ENCODE data around the gene INVS.

Gene INVS

GRCh38 chr9:100197553-100197952 lies 98.5 kb downstream of the INVS start:
- no peak for TF ChIP-seq TEAD4 (IDR thresholded peaks at IDR 0.05)
- TF ChIP-seq CEBPB (IDR thresholded peaks at IDR 0.05) = no peak
- no peak for TF ChIP-seq TAF1 (IDR thresholded peaks at IDR 0.05; ENCODE audit: low read depth)
- TF ChIP-seq ZBTB7A (IDR thresholded peaks at IDR 0.05; ENCODE audit: low read depth) = no peak
- no peak for TF ChIP-seq USF1 (IDR thresholded peaks at IDR 0.05)
- no peak for TF ChIP-seq CREB1 (IDR thresholded peaks at IDR 0.05; ENCODE audit: low read depth)
- TF ChIP-seq EP300 (IDR thresholded peaks at IDR 0.05; ENCODE audit: borderline replicate concordance) = no peak
- TF ChIP-seq REST (IDR thresholded peaks at IDR 0.05; ENCODE audit: low read depth) = no peak
- no peak for TF ChIP-seq MAX (IDR thresholded peaks at IDR 0.05)
- no peak for TF ChIP-seq FOXM1 (IDR thresholded peaks at IDR 0.05; ENCODE audit: borderline replicate concordance, low read depth)
- TF ChIP-seq NFIC (IDR thresholded peaks at IDR 0.05) = no peak
- no peak for TF ChIP-seq TCF12 (IDR thresholded peaks at IDR 0.05; ENCODE audit: low read depth)
- no peak for TF ChIP-seq RAD21 (IDR thresholded peaks at IDR 0.05; ENCODE audit: low read depth)
- no peak for TF ChIP-seq EGR1 (IDR thresholded peaks at IDR 0.05)
- no peak for TF ChIP-seq YY1 (IDR thresholded peaks at IDR 0.05; ENCODE audit: low read depth)

GRCh38 chr9:100202806-100203205 lies 103.8 kb downstream of the INVS start:
- TF ChIP-seq EGR1 (IDR thresholded peaks at IDR 0.05) (no peak), ZBTB7A (IDR thresholded peaks at IDR 0.05; ENCODE audit: low read depth) (no peak), RAD21 (IDR thresholded peaks at IDR 0.05; ENCODE audit: low read depth) (no peak), NFIC (IDR thresholded peaks at IDR 0.05) (no peak), TAF1 (IDR thresholded peaks at IDR 0.05; ENCODE audit: low read depth) (no peak), REST (IDR thresholded peaks at IDR 0.05; ENCODE audit: low read depth) (no peak), MAX (IDR thresholded peaks at IDR 0.05) (no peak), CREB1 (IDR thresholded peaks at IDR 0.05; ENCODE audit: low read depth) (no peak), YY1 (IDR thresholded peaks at IDR 0.05; ENCODE audit: low read depth) (no peak), TEAD4 (IDR thresholded peaks at IDR 0.05) (no peak), EP300 (IDR thresholded peaks at IDR 0.05; ENCODE audit: borderline replicate concordance) (no peak), TCF12 (IDR thresholded peaks at IDR 0.05; ENCODE audit: low read depth) (no peak), FOXM1 (IDR thresholded peaks at IDR 0.05; ENCODE audit: borderline replicate concordance, low read depth) (no peak), CEBPB (IDR thresholded peaks at IDR 0.05) (no peak)

GRCh38 chr9:100204796-100205195 lies 105.8 kb downstream of the INVS start:
- TF ChIP-seq MAX (IDR thresholded peaks at IDR 0.05) (no peak), TAF1 (IDR thresholded peaks at IDR 0.05; ENCODE audit: low read depth) (no peak), EP300 (IDR thresholded peaks at IDR 0.05; ENCODE audit: borderline replicate concordance) (no peak), REST (IDR thresholded peaks at IDR 0.05; ENCODE audit: low read depth) (no peak), ZBTB7A (IDR thresholded peaks at IDR 0.05; ENCODE audit: low read depth) (no peak), USF1 (IDR thresholded peaks at IDR 0.05) (no peak), TCF12 (IDR thresholded peaks at IDR 0.05; ENCODE audit: low read depth) (no peak), TEAD4 (IDR thresholded peaks at IDR 0.05) (no peak), CREB1 (IDR thresholded peaks at IDR 0.05; ENCODE audit: low read depth) (no peak), YY1 (IDR thresholded peaks at IDR 0.05; ENCODE audit: low read depth) (no peak), RAD21 (IDR thresholded peaks at IDR 0.05; ENCODE audit: low read depth) (no peak)

GRCh38 chr9:100206899-100207298 lies 107.9 kb downstream of the INVS start:
- TF ChIP-seq RAD21 (IDR thresholded peaks at IDR 0.05; ENCODE audit: low read depth) (no peak), FOXM1 (IDR thresholded peaks at IDR 0.05; ENCODE audit: borderline replicate concordance, low read depth) (no peak), CREB1 (IDR thresholded peaks at IDR 0.05; ENCODE audit: low read depth) (no peak), TEAD4 (IDR thresholded peaks at IDR 0.05) (no peak), YY1 (IDR thresholded peaks at IDR 0.05; ENCODE audit: low read depth) (no peak), EGR1 (IDR thresholded peaks at IDR 0.05) (no peak), REST (IDR thresholded peaks at IDR 0.05; ENCODE audit: low read depth) (no peak), NFIC (IDR thresholded peaks at IDR 0.05) (no peak), EP300 (IDR thresholded peaks at IDR 0.05; ENCODE audit: borderline replicate concordance) (no peak), TCF12 (IDR thresholded peaks at IDR 0.05; ENCODE audit: low read depth) (no peak), ZBTB7A (IDR thresholded peaks at IDR 0.05; ENCODE audit: low read depth) (no peak), MAX (IDR thresholded peaks at IDR 0.05) (no peak), CEBPB (IDR thresholded peaks at IDR 0.05) (no peak), USF1 (IDR thresholded peaks at IDR 0.05) (no peak), TAF1 (IDR thresholded peaks at IDR 0.05; ENCODE audit: low read depth) (no peak)

Data from Ishikawa (cell line).